ENCODE data around the gene LEPROT. TPM values are rescaled to one million over a fixed set of nuclear protein-coding genes. Genes with fewer than 3 reads are reported as not detected.
"Not testable (repeated sequence)": the region's sequence is repeated elsewhere in the genome, so short reads cannot be mapped to it uniquely, and the experiment has no call there.

LEPROT gene
- total RNA-seq, 3 donors from 2014 or later = 56.4 to 74.8 (median 56.6) TPM

- intact Hi-C loops (cut with DNase I, micrococcal nuclease) = no loop called here
- no peaks in the 10 kb centered on the region for H3K36me3 ChIP-seq (ENCODE audit: low read depth)
- no peak for ATAC-seq
- H3K4me1 ChIP-seq (ENCODE audit: low read depth) = no peaks in the 10 kb centered on the region
- TF ChIP-seq CTCF (IDR thresholded peaks at IDR 0.05) = no peak
- no peak overlapping the region for H3K4me3 ChIP-seq
- no peaks in the 10 kb centered on the region for H3K9me3 ChIP-seq
- no peak for DNase-seq
Observed at GRCh38 chr1:65441464-65441863, 21.0 kb downstream of the LEPROT start.

GRCh38 chr1:65442442-65442841, 22.0 kb downstream of the LEPROT start:
- no peak overlapping the region for H3K4me3 ChIP-seq
- H3K36me3 ChIP-seq (ENCODE audit: low read depth) = no peaks in the 10 kb centered on the region
- H3K4me1 ChIP-seq (ENCODE audit: low read depth) = no peaks in the 10 kb centered on the region
- intact Hi-C loops (cut with DNase I, micrococcal nuclease) = no loop called here
- ATAC-seq (no peak), DNase-seq (no peak)
- TF ChIP-seq CTCF (IDR thresholded peaks at IDR 0.05) = no peak
- no peaks in the 10 kb centered on the region for H3K9me3 ChIP-seq

- H3K9me3 ChIP-seq = no peaks in the 10 kb centered on the region
- intact Hi-C loops (cut with DNase I, micrococcal nuclease) = no loop called here
- DNase-seq (no peak), ATAC-seq (no peak)
- TF ChIP-seq CTCF (IDR thresholded peaks at IDR 0.05) = no peak
- no peaks in the 10 kb centered on the region for H3K36me3 ChIP-seq (ENCODE audit: low read depth)
- H3K4me3 ChIP-seq = no peak overlapping the region
- no peaks in the 10 kb centered on the region for H3K4me1 ChIP-seq (ENCODE audit: low read depth)
Observed at GRCh38 chr1:65443647-65444046, 23.2 kb downstream of the LEPROT start.

- DNase-seq (no peak), ATAC-seq (no peak)
- no peaks in the 10 kb centered on the region for H3K4me1 ChIP-seq (ENCODE audit: low read depth)
- no peaks in the 10 kb centered on the region for H3K36me3 ChIP-seq (ENCODE audit: low read depth)
- no peak for TF ChIP-seq CTCF (IDR thresholded peaks at IDR 0.05)
- H3K4me3 ChIP-seq = no peak overlapping the region
- intact Hi-C loops (cut with DNase I, micrococcal nuclease) = no loop called here
- no peaks in the 10 kb centered on the region for H3K9me3 ChIP-seq
Observed at GRCh38 chr1:65444128-65444640, 23.7 kb downstream of the LEPROT start.

- Histone ChIP-seq H3K4me1 (ENCODE audit: low read depth) (no peaks in the 10 kb centered on the region), H3K36me3 (ENCODE audit: low read depth) (no peaks in the 10 kb centered on the region), H3K4me3 (no peak overlapping the region), H3K9me3 (no peaks in the 10 kb centered on the region)
- TF ChIP-seq CTCF (IDR thresholded peaks at IDR 0.05) = no peak
- DNase-seq = no peak
- intact Hi-C loops (cut with DNase I, micrococcal nuclease) = no loop called here
- no peak for ATAC-seq
Observed at GRCh38 chr1:65445837-65446236, 25.4 kb downstream of the LEPROT start.

- H3K9me3 ChIP-seq = no peaks in the 10 kb centered on the region
- ATAC-seq (no peak), DNase-seq (no peak)
- no peak overlapping the region for H3K4me3 ChIP-seq
- H3K36me3 ChIP-seq (ENCODE audit: low read depth) = no peaks in the 10 kb centered on the region
- no peak for TF ChIP-seq CTCF (IDR thresholded peaks at IDR 0.05)
- no peaks in the 10 kb centered on the region for H3K4me1 ChIP-seq (ENCODE audit: low read depth)
- intact Hi-C loops (cut with DNase I, micrococcal nuclease) = no loop called here
Observed at GRCh38 chr1:65449214-65449823, 28.9 kb downstream of the LEPROT start.

- H3K4me3 ChIP-seq; H3K36me3 ChIP-seq (ENCODE audit: low read depth); H3K4me1 ChIP-seq (ENCODE audit: low read depth); ATAC-seq; intact Hi-C loops (cut with DNase I, micrococcal nuclease); DNase-seq; H3K9me3 ChIP-seq: not testable (repeated sequence)
Observed at GRCh38 chr1:65455678-65456077, 35.2 kb downstream of the LEPROT start.

Measured in mucosa of descending colon (tissue), 3 donors.